ENCODE results near the gene EMP2. TPM values are rescaled to one million over a fixed set of nuclear protein-coding genes. Genes with fewer than 3 reads are reported as not detected.
"Not testable (repeated sequence)": the region's sequence is repeated elsewhere in the genome, so short reads cannot be mapped to it uniquely, and the experiment has no call there.

EMP2 gene
- total and polyA plus RNA-seq, 4 donors: 74.3 to 286 (median 117) TPM

- Histone ChIP-seq H3K36me3 (ENCODE audit: control insufficient read depth in 4 of 4, insufficient read depth in 4 of 4, low read length in 4 of 4) (peaks cover 12 to 48% (median 19%) of the 10 kb centered on the region in 4 donors), H3K9ac (ENCODE audit: insufficient read depth in 1 of 2, low read length in 2 of 2) (no peak overlapping the region), H3K9me3 (ENCODE audit: control insufficient read depth in 4 of 4, insufficient read depth in 3 of 4, low read length in 3 of 4) (no peaks in the 10 kb centered on the region), H3K4me3 (no peak overlapping the region), H3K4me1 (ENCODE audit: control insufficient read depth in 5 of 5, insufficient read depth in 5 of 5, low read length in 5 of 5) (no peaks in the 10 kb centered on the region), H3K27me3 (ENCODE audit: control insufficient read depth in 3 of 3, insufficient read depth in 3 of 3, low read length in 2 of 3) (no peaks in the 10 kb centered on the region), H3K27ac (ENCODE audit: low read depth in 1 of 2, low read length in 1 of 2) (peak overlapping the region in 1 of 2 donors; percentile 24)
- DNase-seq (no peak), ATAC-seq (ENCODE audit: insufficient read depth, low FRiP score) (no peak)
- no peak for TF ChIP-seq CTCF (IDR thresholded peaks at IDR 0.05; ENCODE audit: control extremely low read depth, extremely low read depth)
- WGBS, 2 donors: 93 to 96% methylated on average over 10 of the region's 10 CpGs
Observed at GRCh38 chr16:10535461-10535860, 44.9 kb downstream of the EMP2 start.

- Histone ChIP-seq H3K9ac (ENCODE audit: insufficient read depth in 1 of 2, low read length in 2 of 2) (no peak overlapping the region), H3K9me3 (ENCODE audit: control insufficient read depth in 4 of 4, insufficient read depth in 3 of 4, low read length in 3 of 4) (no peaks in the 10 kb centered on the region), H3K4me3 (no peak overlapping the region), H3K27ac (ENCODE audit: low read depth in 1 of 2, low read length in 1 of 2) (no peak overlapping the region), H3K4me1 (ENCODE audit: control insufficient read depth in 5 of 5, insufficient read depth in 5 of 5, low read length in 5 of 5) (no peaks in the 10 kb centered on the region), H3K27me3 (ENCODE audit: control insufficient read depth in 3 of 3, insufficient read depth in 3 of 3, low read length in 2 of 3) (no peaks in the 10 kb centered on the region), H3K36me3 (ENCODE audit: control insufficient read depth in 4 of 4, insufficient read depth in 4 of 4, low read length in 4 of 4) (peaks cover 12 to 48% (median 20%) of the 10 kb centered on the region in 4 donors)
- no peak for DNase-seq
- 92 to 93% methylated on average over 5 of the region's 5 CpGs for WGBS, 2 donors
- no peak for TF ChIP-seq CTCF (IDR thresholded peaks at IDR 0.05; ENCODE audit: control extremely low read depth, extremely low read depth)
- no peak for ATAC-seq (ENCODE audit: insufficient read depth, low FRiP score)
Observed at GRCh38 chr16:10534748-10535147, 45.6 kb downstream of the EMP2 start.

GRCh38 chr16:10533612-10534011, 46.8 kb downstream of the EMP2 start:
- DNase-seq; H3K9ac ChIP-seq (ENCODE audit: insufficient read depth in 1 of 2, low read length in 2 of 2); ATAC-seq (ENCODE audit: insufficient read depth, low FRiP score); H3K27ac ChIP-seq (ENCODE audit: low read depth in 1 of 2, low read length in 1 of 2); H3K27me3 ChIP-seq (ENCODE audit: control insufficient read depth in 3 of 3, insufficient read depth in 3 of 3, low read length in 2 of 3); H3K9me3 ChIP-seq (ENCODE audit: control insufficient read depth in 4 of 4, insufficient read depth in 3 of 4, low read length in 3 of 4); H3K4me1 ChIP-seq (ENCODE audit: control insufficient read depth in 5 of 5, insufficient read depth in 5 of 5, low read length in 5 of 5); H3K4me3 ChIP-seq: not testable (repeated sequence)
- H3K36me3 ChIP-seq (ENCODE audit: control insufficient read depth in 4 of 4, insufficient read depth in 4 of 4, low read length in 4 of 4): peaks cover 12 to 42% (median 18%) of the 10 kb centered on the region in 4 donors
- WGBS, 2 donors: 71 to 86% methylated on average over 4 of the region's 4 CpGs

GRCh38 chr16:10531582-10531981, 48.8 kb downstream of the EMP2 start:
- H3K36me3 ChIP-seq (ENCODE audit: control insufficient read depth in 4 of 4, insufficient read depth in 4 of 4, low read length in 4 of 4): peaks cover 9 to 27% (median 10%) of the 10 kb centered on the region in 4 donors
- DNase-seq (no peak), ATAC-seq (ENCODE audit: insufficient read depth, low FRiP score) (no peak)
- H3K27ac ChIP-seq (ENCODE audit: low read depth in 1 of 2, low read length in 1 of 2): no peak overlapping the region
- no peaks in the 10 kb centered on the region for H3K4me1 ChIP-seq (ENCODE audit: control insufficient read depth in 5 of 5, insufficient read depth in 5 of 5, low read length in 5 of 5)
- H3K9me3 ChIP-seq (ENCODE audit: control insufficient read depth in 4 of 4, insufficient read depth in 3 of 4, low read length in 3 of 4): no peaks in the 10 kb centered on the region
- TF ChIP-seq CTCF (IDR thresholded peaks at IDR 0.05; ENCODE audit: control extremely low read depth, extremely low read depth): no peak
- H3K27me3 ChIP-seq (ENCODE audit: control insufficient read depth in 3 of 3, insufficient read depth in 3 of 3, low read length in 2 of 3): no peaks in the 10 kb centered on the region
- no peak overlapping the region for H3K9ac ChIP-seq (ENCODE audit: insufficient read depth in 1 of 2, low read length in 2 of 2)
- no peak overlapping the region for H3K4me3 ChIP-seq
